Measurements from ENCODE around the gene ZNF143.
"Not testable (repeated sequence)": the region's sequence is repeated elsewhere in the genome, so short reads cannot be mapped to it uniquely, and the experiment has no call there.

The ZNF143 gene

DNA sequence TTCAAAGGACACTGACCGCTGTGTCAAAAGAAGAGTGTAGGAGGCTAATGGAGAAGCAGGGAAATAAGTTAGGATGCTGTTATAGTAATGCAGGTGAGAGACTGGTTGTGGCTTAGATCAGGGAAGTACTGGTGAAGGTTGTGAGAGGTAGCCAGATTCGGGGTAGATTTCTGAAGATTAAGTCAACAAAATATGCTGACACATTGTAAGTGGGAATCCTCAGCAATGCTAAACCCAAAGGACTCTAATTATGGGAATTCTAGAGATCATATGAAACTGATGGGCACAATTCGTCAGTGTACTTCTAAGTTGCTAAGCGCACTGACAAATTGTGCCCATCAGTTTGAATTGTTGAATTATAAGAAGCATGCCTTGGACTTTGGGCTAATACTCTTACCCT is 10.0 kb downstream of the ZNF143 start:
- no peaks in the 10 kb centered on the region for H3K27me3 Mint-ChIP-seq
- peaks cover 6% of the 10 kb centered on the region for H3K4me1 Mint-ChIP-seq
- no peaks in the 10 kb centered on the region for H3K9me3 Mint-ChIP-seq
- H3K36me3 Mint-ChIP-seq = peaks cover 34% of the 10 kb centered on the region
- CTCF ChIA-PET = interaction anchor here (0.5 to 1.4 kb wide), 2 partner anchors 15 to 42 kb away, joined by 3 to 4 read pairs; no protein-coding TSS in a partner anchor
- H3K27ac Mint-ChIP-seq = no peak overlapping the region
- no peak for DNase-seq
- H3K4me3 Mint-ChIP-seq = no peak overlapping the region

DNA sequence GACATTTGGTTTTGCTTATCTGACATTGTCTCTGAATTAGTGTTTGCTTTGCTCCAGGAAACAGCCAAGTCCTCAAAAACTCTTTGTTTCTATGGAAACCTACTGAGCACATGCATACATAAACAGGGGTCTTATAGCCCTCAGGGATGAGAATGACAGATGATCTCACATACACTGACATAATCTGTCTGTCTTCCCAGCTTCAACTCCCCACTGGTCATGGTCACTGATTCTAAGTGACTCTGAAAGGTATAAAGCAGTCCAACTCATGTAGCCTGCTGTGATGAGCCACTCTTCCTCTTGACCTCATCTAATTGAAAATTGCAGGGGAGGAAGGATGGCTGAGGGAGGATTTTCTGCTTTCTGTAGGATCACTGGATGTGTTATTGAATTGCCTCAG is 12.6 kb downstream of the ZNF143 start:
- CTCF ChIA-PET = no interaction called here
- H3K36me3 Mint-ChIP-seq = peaks cover 37% of the 10 kb centered on the region

DNA sequence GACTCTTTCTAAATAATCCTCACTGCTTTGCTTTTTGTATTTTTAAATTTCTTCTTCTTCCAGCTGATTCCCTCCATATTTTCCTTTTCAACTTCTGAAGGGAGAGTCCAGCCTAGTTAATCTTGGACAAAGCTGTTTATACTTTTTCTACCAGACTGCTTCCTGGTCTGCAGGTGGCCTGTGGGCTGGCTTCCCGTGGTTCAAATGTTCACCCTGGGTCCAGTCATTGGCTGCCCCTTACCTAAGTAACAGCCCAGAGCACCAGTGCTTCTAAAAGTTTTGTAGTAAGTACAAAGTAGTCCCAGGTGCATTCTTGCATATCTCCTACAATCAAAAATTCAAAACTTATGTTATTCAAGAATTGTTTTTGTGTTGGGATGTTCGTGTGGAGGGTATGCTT is 19.1 kb downstream of the ZNF143 start:
- Mint-ChIP-seq H3K9me3 (no peaks in the 10 kb centered on the region), H3K4me1 (no peaks in the 10 kb centered on the region), H3K27me3 (no peaks in the 10 kb centered on the region), H3K4me3 (no peak overlapping the region), H3K36me3 (peaks cover 28% of the 10 kb centered on the region), H3K27ac (no peak overlapping the region)
- CTCF ChIA-PET = interaction anchor here (1.4 kb wide), 1 partner anchor 27 kb away, joined by 4 read pairs; no protein-coding TSS in a partner anchor
- DNase-seq = no peak

More for the DNA sequence above, 12.6 kb downstream of the ZNF143 start:
- H3K4me1 Mint-ChIP-seq = no peaks in the 10 kb centered on the region
- DNase-seq = no peak
- H3K27me3 Mint-ChIP-seq = no peaks in the 10 kb centered on the region
- H3K27ac Mint-ChIP-seq = no peak overlapping the region
- no peak overlapping the region for H3K4me3 Mint-ChIP-seq
- H3K9me3 Mint-ChIP-seq = no peaks in the 10 kb centered on the region

DNA sequence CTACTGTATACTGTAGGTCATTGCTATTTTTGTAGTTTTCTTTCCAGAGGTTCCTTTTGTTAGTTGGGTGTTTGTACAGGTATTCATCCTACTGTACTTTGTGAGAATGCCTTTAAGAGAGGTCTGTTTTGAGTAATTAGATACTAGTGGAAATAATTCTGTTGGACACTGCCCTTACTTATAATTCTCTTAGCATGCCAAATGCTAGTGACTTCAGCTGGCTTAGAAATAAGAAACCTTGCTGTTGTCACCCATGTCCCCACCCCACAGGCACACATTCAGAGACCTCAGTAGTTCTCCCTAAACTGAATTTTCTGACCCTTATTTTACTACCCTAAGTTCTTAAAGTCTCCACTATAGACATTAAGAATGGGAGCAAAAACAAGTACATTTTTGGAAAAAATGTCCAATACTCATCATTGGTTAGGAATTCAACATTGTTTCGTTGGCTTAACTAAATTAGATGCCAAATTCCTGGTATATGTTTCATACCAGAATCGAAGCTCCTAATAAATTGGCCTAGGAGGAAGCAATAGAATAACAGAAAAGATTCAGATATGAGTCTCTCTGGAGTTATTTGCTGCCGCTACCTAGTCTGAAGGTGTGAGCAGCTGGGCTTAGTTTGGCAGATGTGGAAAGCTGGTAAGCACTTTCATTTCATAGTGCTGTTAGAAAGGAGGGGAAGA is 28.4 kb downstream of the ZNF143 start:
- no peaks in the 10 kb centered on the region for H3K27me3 Mint-ChIP-seq
- no peaks in the 10 kb centered on the region for H3K9me3 Mint-ChIP-seq
- H3K27ac Mint-ChIP-seq = no peak overlapping the region
- peaks cover 23% of the 10 kb centered on the region for H3K36me3 Mint-ChIP-seq
- DNase-seq = no peak
- CTCF ChIA-PET = interaction anchor here (2.0 kb wide), 1 partner anchor 17 kb away, joined by 8 read pairs; no protein-coding TSS in a partner anchor
- H3K4me1 Mint-ChIP-seq = no peaks in the 10 kb centered on the region
- H3K4me3 Mint-ChIP-seq = no peak overlapping the region

DNA sequence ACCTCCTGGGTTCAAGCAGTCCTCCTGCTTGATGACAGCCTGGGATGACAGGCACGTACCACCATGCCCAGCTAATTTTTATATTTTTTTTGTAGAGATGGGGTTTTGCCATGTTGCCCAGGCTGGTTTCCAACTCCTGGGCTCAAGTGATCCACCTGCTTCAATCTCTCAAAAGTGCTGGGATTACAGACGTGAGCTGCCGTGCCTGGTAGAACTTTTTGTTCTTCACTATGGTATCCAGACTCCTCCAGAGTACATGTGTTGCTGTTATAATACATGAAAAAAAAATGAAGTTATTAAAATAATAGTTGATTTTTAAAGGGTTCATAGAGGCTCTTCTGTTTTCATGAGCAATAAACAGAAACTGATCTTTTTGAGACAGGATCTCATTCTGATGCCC is 29.6 kb downstream of the ZNF143 start:
- H3K27ac Mint-ChIP-seq = no peak overlapping the region
- H3K4me1 Mint-ChIP-seq = no peaks in the 10 kb centered on the region
- H3K9me3 Mint-ChIP-seq = no peaks in the 10 kb centered on the region
- H3K4me3 Mint-ChIP-seq = no peak overlapping the region
- no peak for DNase-seq
- H3K27me3 Mint-ChIP-seq = no peaks in the 10 kb centered on the region
- H3K36me3 Mint-ChIP-seq = peaks cover 22% of the 10 kb centered on the region
- CTCF ChIA-PET = interaction anchor here (0.6 to 2.0 kb wide), 4 partner anchors 16 to 998 kb away, joined by 3 to 8 read pairs (median 4); no protein-coding TSS in a partner anchor

DNA sequence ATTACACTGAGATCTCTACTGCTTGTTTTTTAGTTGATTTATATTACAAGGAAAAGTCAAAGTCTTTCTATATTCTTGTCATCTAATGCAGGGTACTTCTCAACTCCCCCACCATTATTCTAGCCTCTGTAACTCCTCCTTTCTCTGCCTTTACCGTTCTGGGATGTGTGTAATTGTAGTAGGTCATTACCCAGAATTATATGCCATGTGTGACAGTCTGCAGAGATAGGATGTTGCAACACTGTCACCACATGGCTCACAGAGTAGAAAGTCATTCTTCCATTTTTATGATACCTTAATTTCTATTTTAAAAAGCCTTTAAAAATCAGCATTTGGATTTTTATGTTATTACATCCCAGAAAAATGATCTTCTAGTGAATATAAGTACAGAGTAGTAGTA is 32.7 kb downstream of the ZNF143 start:
- Mint-ChIP-seq H3K27me3 (no peaks in the 10 kb centered on the region), H3K36me3 (peaks cover 34% of the 10 kb centered on the region), H3K27ac (no peak overlapping the region), H3K9me3 (no peaks in the 10 kb centered on the region), H3K4me3 (no peak overlapping the region), H3K4me1 (no peaks in the 10 kb centered on the region)
- DNase-seq = no peak
- CTCF ChIA-PET = no interaction called here

DNA sequence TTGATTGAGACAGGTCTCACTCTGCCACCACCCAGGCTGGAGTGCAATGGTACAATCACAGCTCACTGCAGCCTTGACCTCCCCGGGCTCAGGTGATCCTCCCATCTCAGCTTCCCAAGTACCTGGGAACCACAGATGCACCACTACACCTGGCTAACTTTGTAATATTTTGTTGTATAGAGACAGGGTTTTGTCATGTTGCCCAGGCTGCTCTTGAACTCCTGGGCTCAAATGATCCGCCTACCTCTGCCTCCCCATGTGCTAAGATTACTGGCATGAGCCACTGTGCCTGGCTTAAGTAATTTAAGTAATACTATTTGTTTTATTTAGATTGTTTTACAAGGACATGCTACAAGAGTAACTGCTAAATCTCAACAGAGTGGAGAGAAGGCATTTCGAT is 33.5 kb downstream of the ZNF143 start:
- no peaks in the 10 kb centered on the region for H3K9me3 Mint-ChIP-seq
- no peak overlapping the region for H3K4me3 Mint-ChIP-seq
- H3K27me3 Mint-ChIP-seq = no peaks in the 10 kb centered on the region
- no peak for DNase-seq
- H3K36me3 Mint-ChIP-seq = peaks cover 36% of the 10 kb centered on the region
- CTCF ChIA-PET = no interaction called here
- H3K27ac Mint-ChIP-seq = no peak overlapping the region
- no peaks in the 10 kb centered on the region for H3K4me1 Mint-ChIP-seq

DNA sequence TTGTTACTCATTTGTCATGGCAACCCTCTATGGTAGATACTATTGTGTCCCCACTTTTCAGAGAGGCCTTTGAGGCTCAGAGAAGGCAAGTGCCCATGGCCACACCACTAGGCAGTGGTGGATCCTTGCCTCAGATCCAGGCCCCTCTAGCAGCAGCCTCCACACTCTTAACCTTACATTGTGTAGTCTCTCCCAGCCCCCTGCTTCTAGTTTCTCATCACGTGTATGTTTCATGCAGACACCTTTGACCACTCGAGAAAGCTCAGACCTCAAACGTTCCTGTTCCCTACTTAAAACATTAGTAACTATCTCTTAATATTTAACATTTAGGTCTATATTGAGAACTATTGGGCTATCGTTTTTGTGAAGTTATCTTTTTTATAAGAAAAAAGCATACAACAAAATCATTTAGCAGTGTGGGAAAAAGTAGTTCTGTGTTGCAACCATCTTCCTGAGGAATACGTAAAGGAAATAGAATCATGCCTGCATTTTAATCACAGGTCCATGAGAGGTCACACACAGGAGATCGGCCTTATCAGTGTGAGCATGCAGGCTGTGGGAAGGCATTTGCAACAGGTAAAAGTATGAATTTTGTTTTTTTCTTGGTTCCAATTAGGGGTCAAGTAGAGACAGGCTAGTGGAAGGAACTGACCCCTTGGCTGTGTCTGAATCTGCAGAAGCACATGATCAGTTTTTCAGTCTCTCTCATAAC is 35.1 kb downstream of the ZNF143 start:
- H3K4me1 Mint-ChIP-seq = no peaks in the 10 kb centered on the region
- no peak for DNase-seq
- peaks cover 34% of the 10 kb centered on the region for H3K36me3 Mint-ChIP-seq
- no peaks in the 10 kb centered on the region for H3K9me3 Mint-ChIP-seq
- H3K27me3 Mint-ChIP-seq = no peaks in the 10 kb centered on the region
- H3K27ac Mint-ChIP-seq = no peak overlapping the region
- no peak overlapping the region for H3K4me3 Mint-ChIP-seq
- CTCF ChIA-PET = no interaction called here

DNA sequence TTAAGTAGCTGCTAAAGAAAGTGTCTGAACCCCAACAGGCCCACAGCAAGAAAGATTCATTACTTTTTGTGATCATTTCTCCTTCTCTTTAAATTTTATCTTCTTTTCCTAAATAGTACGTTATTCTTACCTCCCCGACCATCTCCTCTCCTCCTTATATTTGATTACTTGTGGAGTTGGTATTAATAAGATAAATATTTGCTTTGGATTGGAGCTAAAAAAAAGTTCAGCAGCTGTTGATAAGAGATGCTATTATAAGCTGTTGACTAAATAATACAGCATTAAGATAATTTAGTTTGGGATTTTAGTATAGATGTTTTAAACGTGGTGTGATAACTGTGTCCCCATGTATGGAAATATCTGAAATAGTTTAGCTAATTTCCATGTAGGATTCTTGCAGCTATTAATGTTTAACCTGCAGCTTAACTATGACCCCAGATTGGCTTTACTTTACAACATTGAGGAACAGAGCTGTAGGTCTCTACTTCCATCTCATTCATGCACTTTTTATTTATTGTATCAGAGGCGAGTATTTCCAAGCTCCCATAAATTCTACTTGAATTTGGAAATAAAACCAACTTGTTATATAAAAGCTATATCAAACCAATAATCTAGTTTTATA is 37.8 kb downstream of the ZNF143 start:
- H3K4me1 Mint-ChIP-seq = no peaks in the 10 kb centered on the region
- CTCF ChIA-PET = interaction anchor here (1.3 to 1.4 kb wide), 3 partner anchors 9 to 332 kb away, joined by 3 to 8 read pairs (median 4); no protein-coding TSS in a partner anchor
- peaks cover 41% of the 10 kb centered on the region for H3K36me3 Mint-ChIP-seq
- H3K4me3 Mint-ChIP-seq = no peak overlapping the region
- H3K9me3 Mint-ChIP-seq = no peaks in the 10 kb centered on the region
- H3K27ac Mint-ChIP-seq = no peak overlapping the region
- no peak for DNase-seq
- H3K27me3 Mint-ChIP-seq = no peaks in the 10 kb centered on the region

DNA sequence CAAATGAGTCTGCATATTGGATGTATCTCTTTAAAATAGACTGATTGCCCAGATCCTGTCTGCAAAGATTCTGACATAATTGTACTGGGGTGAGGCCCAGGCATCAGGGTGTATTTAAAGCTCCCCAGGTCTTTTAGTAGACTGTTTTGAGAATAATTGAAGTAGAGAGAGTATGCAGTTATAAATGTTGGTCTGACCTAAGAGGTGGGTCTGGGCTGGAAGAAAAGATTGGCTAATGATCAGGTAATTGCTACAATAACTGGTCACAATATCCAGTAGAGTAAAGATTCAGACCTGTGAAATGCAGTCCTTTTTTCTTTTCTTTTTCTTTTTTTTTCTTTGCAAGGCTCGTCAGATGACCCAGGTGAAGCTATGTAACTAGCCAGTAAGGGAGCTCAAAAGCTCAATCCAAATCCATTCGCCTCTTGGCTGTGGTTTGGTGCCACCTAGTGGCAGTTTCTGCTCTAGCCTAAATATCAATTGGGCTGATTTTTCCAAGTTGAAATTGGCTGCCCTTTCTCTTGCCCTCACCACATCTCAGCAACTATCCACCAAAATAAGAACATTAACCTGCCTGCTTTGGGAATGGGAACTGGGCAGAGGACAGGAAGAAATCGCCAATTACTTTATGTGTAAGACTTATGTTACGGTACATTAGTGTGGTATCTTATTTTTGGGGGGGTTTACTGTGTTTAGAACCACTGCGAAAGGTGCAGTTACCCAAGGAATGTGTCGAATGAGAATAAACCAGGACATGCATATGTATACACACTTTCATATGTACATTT is 45.9 kb downstream of the ZNF143 start:
- DNase-seq = peak; percentile 84
- Mint-ChIP-seq H3K36me3 (peaks cover 21% of the 10 kb centered on the region), H3K27ac (peak overlapping the region; percentile 52), H3K4me1 (peaks cover 11% of the 10 kb centered on the region), H3K4me3 (no peak overlapping the region), H3K9me3 (no peaks in the 10 kb centered on the region), H3K27me3 (no peaks in the 10 kb centered on the region)
- CTCF ChIA-PET = interaction anchor here (0.6 to 3.4 kb wide), 48 partner anchors 8 to 593 kb away, joined by 3 to 40 read pairs (median 4); partner anchors contain the start of gene ZNF143

DNA sequence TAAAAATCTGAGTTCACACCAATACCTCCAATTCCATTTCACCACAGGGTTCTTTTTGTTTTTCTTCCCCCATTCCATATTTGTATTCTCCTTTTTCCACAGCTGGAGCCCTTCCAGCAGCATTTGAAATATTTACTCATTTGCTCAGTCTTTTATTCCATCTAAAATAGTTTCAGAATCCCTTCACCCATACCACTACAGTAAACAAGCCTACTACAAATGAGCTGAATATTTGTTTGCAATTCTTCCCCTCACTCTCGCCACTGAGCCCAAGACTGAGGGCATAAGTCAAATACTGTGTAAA is 46.4 kb downstream of the ZNF143 start:
- Mint-ChIP-seq H3K4me3 (no peak overlapping the region), H3K27ac (no peak overlapping the region), H3K36me3 (peaks cover 23% of the 10 kb centered on the region), H3K27me3 (no peaks in the 10 kb centered on the region), H3K4me1 (peaks cover 11% of the 10 kb centered on the region), H3K9me3 (no peaks in the 10 kb centered on the region)
- CTCF ChIA-PET = interaction anchor here (0.7 to 3.4 kb wide), 38 partner anchors 9 to 593 kb away, joined by 3 to 40 read pairs (median 4); no protein-coding TSS in a partner anchor
- DNase-seq = no peak

DNA sequence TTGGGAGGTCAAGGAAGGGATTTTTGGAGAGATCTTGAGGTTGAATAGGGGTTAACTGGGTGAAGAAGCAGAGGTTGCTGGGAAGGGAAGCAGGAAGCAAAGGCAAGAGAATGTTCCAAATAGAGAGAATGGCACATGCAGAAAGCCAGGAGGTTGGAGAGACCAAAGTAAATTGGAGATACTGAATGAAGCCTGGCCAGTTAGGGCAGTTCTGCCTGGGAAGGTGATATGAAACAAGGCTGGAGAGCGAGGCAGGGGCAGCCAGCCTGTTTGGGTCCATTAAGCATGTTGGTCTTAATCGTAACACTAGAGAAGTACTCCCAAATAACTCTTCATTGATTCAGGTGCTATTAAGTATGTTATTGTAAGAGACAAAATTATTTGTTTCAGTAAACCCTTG is 48.2 kb downstream of the ZNF143 start:
- CTCF ChIA-PET = no interaction called here
- no peak overlapping the region for H3K4me3 Mint-ChIP-seq
- DNase-seq = no peak
- no peaks in the 10 kb centered on the region for H3K9me3 Mint-ChIP-seq
- no peak overlapping the region for H3K27ac Mint-ChIP-seq
- H3K36me3 Mint-ChIP-seq = peaks cover 31% of the 10 kb centered on the region
- peaks cover 11% of the 10 kb centered on the region for H3K4me1 Mint-ChIP-seq
- H3K27me3 Mint-ChIP-seq = no peaks in the 10 kb centered on the region

DNA sequence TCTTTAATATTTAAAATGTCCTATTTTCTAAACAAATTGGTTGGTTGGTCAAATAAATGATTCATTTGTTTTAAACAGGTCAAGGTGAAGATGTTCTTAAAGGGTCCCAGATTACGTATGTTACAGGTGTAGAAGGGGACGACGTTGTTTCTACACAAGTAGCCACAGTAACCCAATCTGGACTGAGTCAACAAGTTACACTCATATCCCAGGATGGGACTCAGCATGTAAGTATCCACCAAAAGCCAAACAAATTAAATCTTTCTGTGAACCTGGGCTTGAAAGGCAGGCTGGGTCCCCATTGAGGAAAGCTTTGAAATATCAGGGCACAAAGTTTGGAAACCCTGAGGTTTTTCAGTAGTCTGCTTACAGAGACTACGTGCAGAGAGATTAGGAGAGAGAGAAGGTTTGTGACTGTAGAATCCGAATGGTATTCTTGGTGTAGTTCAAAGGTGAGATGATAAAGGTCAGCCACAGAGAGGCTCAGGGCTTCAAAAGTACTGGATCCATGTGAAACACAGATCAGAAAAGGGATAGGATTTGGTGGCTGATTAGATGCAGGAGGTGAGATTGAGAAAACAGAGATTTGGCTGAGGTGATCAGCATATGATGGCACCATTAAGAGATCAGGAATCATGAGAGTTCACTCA is 51.7 kb downstream of the ZNF143 start:
- Mint-ChIP-seq H3K4me3 (no peak overlapping the region), H3K27me3 (no peaks in the 10 kb centered on the region), H3K4me1 (peaks cover 7% of the 10 kb centered on the region), H3K36me3 (peaks cover 48% of the 10 kb centered on the region), H3K9me3 (no peaks in the 10 kb centered on the region), H3K27ac (no peak overlapping the region)
- CTCF ChIA-PET = no interaction called here
- DNase-seq = no peak

DNA sequence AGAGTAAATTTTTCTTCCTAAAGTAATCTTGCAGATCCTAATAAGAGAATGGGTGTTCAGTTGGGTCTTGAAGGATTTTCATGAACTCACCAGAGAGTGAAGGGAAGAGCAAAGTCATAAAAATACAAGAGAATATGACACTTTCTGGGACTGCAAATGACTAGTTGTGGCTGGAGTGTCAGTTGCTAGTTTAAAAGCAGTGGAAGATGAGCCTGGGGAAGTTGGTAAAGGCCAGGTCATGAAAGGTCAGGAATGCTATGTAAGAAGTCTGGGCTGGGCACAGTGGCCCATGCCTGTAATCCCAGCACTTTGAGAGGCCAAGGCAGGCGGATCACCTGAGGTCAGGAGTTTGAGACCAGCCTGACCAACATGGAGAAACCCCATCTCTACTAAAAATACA is 53.8 kb downstream of the ZNF143 start:
- CTCF ChIA-PET, DNase-seq, H3K9me3 Mint-ChIP-seq, H3K4me1 Mint-ChIP-seq, H3K27ac Mint-ChIP-seq, H3K27me3 Mint-ChIP-seq, H3K4me3 Mint-ChIP-seq: not testable (repeated sequence)
- peaks cover 49% of the 10 kb centered on the region for H3K36me3 Mint-ChIP-seq

Measured in activated naive CD4-positive, alpha-beta T cell treated with anti-CD3 and anti-CD28 coated beads, Interleukin-2, amount 10 ng/mL, durations not matched to agents 7 days and 5 days (primary cell).